Neural cell (in vitro differentiated cells): Measurements from ENCODE around the gene THAP4.

ENCODE experiments used
- MXI1 ChIP-seq: fragments of 450-650 bp; conservative IDR thresholded peaks from 2 replicates; pipeline ENCODE4 v1.6.1; 2014; ENCODE audit warnings: antibody characterized with exemption, mild to moderate bottlenecking; ENCODE audit not compliant: poor library complexity, severe bottlenecking
- POLR2AphosphoS5 ChIP-seq: IDR thresholded peaks from 2 replicates; pipeline ENCODE4 v1.6.1; 2012
- RAD21 ChIP-seq: fragments of 450-650 bp; conservative IDR thresholded peaks from 2 replicates; pipeline ENCODE4 v1.6.1; 2014; ENCODE audit warnings: antibody characterized with exemption, mild to moderate bottlenecking, moderate library complexity
- REST ChIP-seq: IDR thresholded peaks from 2 replicates; pipeline ENCODE4 v1.6.1; 2012; ENCODE audit warnings: borderline replicate concordance
- TAF1 ChIP-seq: IDR thresholded peaks from 2 replicates; pipeline ENCODE4 v1.6.1; 2012; ENCODE audit warnings: low read depth
- TF ChIP-seq, protein P1 (sequence below): fragments of 450-650 bp; IDR thresholded peaks from 2 replicates; pipeline ENCODE4 v1.5.1; 2014; ENCODE audit warnings: antibody characterized with exemption, mild to moderate bottlenecking, moderate library complexity; ENCODE audit not compliant: poor library complexity, severe bottlenecking

DNA sequence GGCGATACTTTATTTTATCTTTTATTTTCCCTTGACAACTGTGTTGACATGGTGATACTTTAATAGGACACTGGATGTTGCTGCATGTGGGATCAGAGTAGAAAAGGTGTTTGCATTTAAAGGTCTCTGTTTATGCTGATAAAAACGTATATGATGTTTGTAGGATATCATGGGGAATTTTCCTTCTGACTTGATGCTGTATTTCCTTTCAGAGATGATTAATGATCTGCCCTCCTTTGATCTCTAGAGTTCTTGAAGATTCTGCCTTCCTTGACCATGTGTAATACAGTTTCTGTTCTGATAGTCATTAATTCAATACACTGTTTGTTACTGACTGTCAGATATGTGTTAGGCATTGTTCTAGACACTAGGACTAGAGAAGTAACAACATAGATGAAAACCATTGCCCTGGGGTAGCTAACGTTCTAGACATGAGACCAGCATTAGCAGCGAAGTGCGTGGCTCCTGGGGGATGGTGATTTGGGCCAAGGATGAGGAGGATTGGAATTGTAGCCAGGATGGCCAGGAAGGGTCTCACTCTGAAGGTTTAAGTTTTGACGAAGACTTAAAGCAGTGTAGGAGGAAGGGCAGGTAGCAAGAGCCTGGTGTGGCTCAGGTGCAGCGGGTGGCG, 3.3 kb upstream of the THAP4 start:
- TF ChIP-seq TAF1 (no peak), REST (no peak), POLR2AphosphoS5 (no peak), RAD21 (no peak), MXI1 (no peak)
- TF ChIP-seq, protein P1, sequence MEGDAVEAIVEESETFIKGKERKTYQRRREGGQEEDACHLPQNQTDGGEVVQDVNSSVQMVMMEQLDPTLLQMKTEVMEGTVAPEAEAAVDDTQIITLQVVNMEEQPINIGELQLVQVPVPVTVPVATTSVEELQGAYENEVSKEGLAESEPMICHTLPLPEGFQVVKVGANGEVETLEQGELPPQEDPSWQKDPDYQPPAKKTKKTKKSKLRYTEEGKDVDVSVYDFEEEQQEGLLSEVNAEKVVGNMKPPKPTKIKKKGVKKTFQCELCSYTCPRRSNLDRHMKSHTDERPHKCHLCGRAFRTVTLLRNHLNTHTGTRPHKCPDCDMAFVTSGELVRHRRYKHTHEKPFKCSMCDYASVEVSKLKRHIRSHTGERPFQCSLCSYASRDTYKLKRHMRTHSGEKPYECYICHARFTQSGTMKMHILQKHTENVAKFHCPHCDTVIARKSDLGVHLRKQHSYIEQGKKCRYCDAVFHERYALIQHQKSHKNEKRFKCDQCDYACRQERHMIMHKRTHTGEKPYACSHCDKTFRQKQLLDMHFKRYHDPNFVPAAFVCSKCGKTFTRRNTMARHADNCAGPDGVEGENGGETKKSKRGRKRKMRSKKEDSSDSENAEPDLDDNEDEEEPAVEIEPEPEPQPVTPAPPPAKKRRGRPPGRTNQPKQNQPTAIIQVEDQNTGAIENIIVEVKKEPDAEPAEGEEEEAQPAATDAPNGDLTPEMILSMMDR: no peak
